ENCODE measurements around the gene IRX4. TPM values are rescaled to one million over a fixed set of nuclear protein-coding genes. Genes with fewer than 3 reads are reported as not detected.

Gene IRX4
- total RNA-seq, 2 donors from 2014 or later: not detected

- no peaks in the 10 kb centered on the region for H3K4me1 Mint-ChIP-seq
- DNase-seq: no peak
Measured at GRCh38 chr5:1834721-1835429, 47.9 kb downstream of the IRX4 start.

GRCh38 chr5:1834022-1834551 lies 48.6 kb downstream of the IRX4 start:
- H3K27ac Mint-ChIP-seq: peak overlapping the region; percentile 41
- no peak overlapping the region for H3K4me3 Mint-ChIP-seq
- DNase-seq (no peak), ATAC-seq (no peak)
- H3K4me1 Mint-ChIP-seq: no peaks in the 10 kb centered on the region
- H3K9me3 ChIP-seq (ENCODE audit: control insufficient read depth, low read length, poor library complexity, severe bottlenecking): no peaks in the 10 kb centered on the region
- H3K27me3 Mint-ChIP-seq: peaks cover 48% of the 10 kb centered on the region
- H3K36me3 Mint-ChIP-seq (ENCODE audit: low read depth): no peaks in the 10 kb centered on the region

More at GRCh38 chr5:1834721-1835429, 47.9 kb downstream of the IRX4 start:
- Mint-ChIP-seq H3K27me3 (peaks cover 55% of the 10 kb centered on the region), H3K4me3 (no peak overlapping the region), H3K36me3 (ENCODE audit: low read depth) (no peaks in the 10 kb centered on the region), H3K27ac (no peak overlapping the region)
- no peak for ATAC-seq
- no peaks in the 10 kb centered on the region for H3K9me3 ChIP-seq (ENCODE audit: control insufficient read depth, low read length, poor library complexity, severe bottlenecking)

- no peak overlapping the region for H3K4me3 Mint-ChIP-seq
- no peaks in the 10 kb centered on the region for H3K36me3 Mint-ChIP-seq (ENCODE audit: low read depth)
- peak overlapping the region; percentile 41 for H3K27ac Mint-ChIP-seq
- no peaks in the 10 kb centered on the region for H3K4me1 Mint-ChIP-seq
- H3K9me3 ChIP-seq (ENCODE audit: control insufficient read depth, low read length, poor library complexity, severe bottlenecking): no peaks in the 10 kb centered on the region
- no peak for ATAC-seq
- DNase-seq: no peak
- H3K27me3 Mint-ChIP-seq: peaks cover 44% of the 10 kb centered on the region
Measured at GRCh38 chr5:1833264-1834021, 49.3 kb downstream of the IRX4 start.

- Mint-ChIP-seq H3K27ac (no peak overlapping the region), H3K36me3 (ENCODE audit: low read depth) (no peaks in the 10 kb centered on the region), H3K27me3 (peaks cover 41% of the 10 kb centered on the region), H3K4me3 (no peak overlapping the region), H3K4me1 (peaks cover 2% of the 10 kb centered on the region)
- ATAC-seq (no peak), DNase-seq (no peak)
- H3K9me3 ChIP-seq (ENCODE audit: control insufficient read depth, low read length, poor library complexity, severe bottlenecking): no peaks in the 10 kb centered on the region
Measured at GRCh38 chr5:1832511-1833250, 50.0 kb downstream of the IRX4 start.

- DNase-seq (no peak), ATAC-seq (no peak)
- no peaks in the 10 kb centered on the region for H3K9me3 ChIP-seq (ENCODE audit: control insufficient read depth, low read length, poor library complexity, severe bottlenecking)
- Mint-ChIP-seq H3K4me3 (no peak overlapping the region), H3K27me3 (peaks cover 38% of the 10 kb centered on the region), H3K36me3 (ENCODE audit: low read depth) (no peaks in the 10 kb centered on the region), H3K4me1 (peaks cover 2% of the 10 kb centered on the region), H3K27ac (no peak overlapping the region)
Measured at GRCh38 chr5:1831677-1832313, 50.9 kb downstream of the IRX4 start.

GRCh38 chr5:1831257-1831656 lies 51.5 kb downstream of the IRX4 start:
- no peaks in the 10 kb centered on the region for H3K36me3 Mint-ChIP-seq (ENCODE audit: low read depth)
- DNase-seq (no peak), ATAC-seq (no peak)
- H3K4me3 Mint-ChIP-seq: no peak overlapping the region
- peaks cover 33% of the 10 kb centered on the region for H3K27me3 Mint-ChIP-seq
- H3K9me3 ChIP-seq (ENCODE audit: control insufficient read depth, low read length, poor library complexity, severe bottlenecking): no peaks in the 10 kb centered on the region
- H3K27ac Mint-ChIP-seq: no peak overlapping the region
- peaks cover 2% of the 10 kb centered on the region for H3K4me1 Mint-ChIP-seq

GRCh38 chr5:1830571-1831228 lies 52.0 kb downstream of the IRX4 start:
- H3K27me3 Mint-ChIP-seq: peaks cover 27% of the 10 kb centered on the region
- no peaks in the 10 kb centered on the region for H3K9me3 ChIP-seq (ENCODE audit: control insufficient read depth, low read length, poor library complexity, severe bottlenecking)
- ATAC-seq (no peak), DNase-seq (no peak)
- peaks cover 2% of the 10 kb centered on the region for H3K4me1 Mint-ChIP-seq
- H3K4me3 Mint-ChIP-seq: no peak overlapping the region
- H3K36me3 Mint-ChIP-seq (ENCODE audit: low read depth): no peaks in the 10 kb centered on the region
- no peak overlapping the region for H3K27ac Mint-ChIP-seq

GRCh38 chr5:1827886-1828397 lies 54.8 kb downstream of the IRX4 start:
- H3K4me3 Mint-ChIP-seq: peak overlapping the region; percentile 5
- peaks cover 5% of the 10 kb centered on the region for H3K4me1 Mint-ChIP-seq
- no peak overlapping the region for H3K27ac Mint-ChIP-seq

More at GRCh38 chr5:1827886-1828397, 54.8 kb downstream of the IRX4 start:
- H3K9me3 ChIP-seq (ENCODE audit: control insufficient read depth, low read length, poor library complexity, severe bottlenecking): no peaks in the 10 kb centered on the region
- peaks cover 3% of the 10 kb centered on the region for H3K36me3 Mint-ChIP-seq (ENCODE audit: low read depth)
- DNase-seq: no peak
- peaks cover 6% of the 10 kb centered on the region for H3K27me3 Mint-ChIP-seq
- ATAC-seq: peak; percentile 81

Other genes starting within 250 kb of the IRX4 start
- 10 to 100 TPM; 12.3 to 17.7 TPM for gene MRPL36, start 83.1 kb downstream of the IRX4 start, total RNA-seq
- 10 to 100 TPM; 15.2 to 24.7 TPM for gene NDUFS6, start 81.5 kb downstream of the IRX4 start, total RNA-seq

Data from T-helper 17 cell (primary cell).